ENCODE measurements around the gene ZNF804A.

DNA sequence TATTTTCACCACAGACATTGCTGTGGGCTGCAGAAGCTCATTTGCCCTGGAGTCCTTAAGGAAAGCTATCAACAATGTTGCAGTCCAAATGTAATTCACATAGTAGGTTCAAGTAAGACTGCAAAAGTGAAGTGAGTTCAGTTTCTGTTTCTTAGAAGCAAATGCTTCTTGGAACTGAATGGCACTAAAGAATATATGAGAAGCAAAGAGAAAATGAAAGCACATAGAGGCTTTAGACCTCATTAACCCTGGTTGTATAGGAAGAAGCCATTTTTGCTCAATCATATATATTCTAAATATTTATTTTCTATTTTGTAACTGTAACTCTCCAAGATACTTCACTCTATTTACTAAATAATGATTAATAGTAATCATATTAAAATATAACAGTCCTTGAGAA is 292.0 kb downstream of the ZNF804A start:
- no peak for TF ChIP-seq POLR2A (IDR thresholded peaks at IDR 0.05)
- TF ChIP-seq, protein P1, sequence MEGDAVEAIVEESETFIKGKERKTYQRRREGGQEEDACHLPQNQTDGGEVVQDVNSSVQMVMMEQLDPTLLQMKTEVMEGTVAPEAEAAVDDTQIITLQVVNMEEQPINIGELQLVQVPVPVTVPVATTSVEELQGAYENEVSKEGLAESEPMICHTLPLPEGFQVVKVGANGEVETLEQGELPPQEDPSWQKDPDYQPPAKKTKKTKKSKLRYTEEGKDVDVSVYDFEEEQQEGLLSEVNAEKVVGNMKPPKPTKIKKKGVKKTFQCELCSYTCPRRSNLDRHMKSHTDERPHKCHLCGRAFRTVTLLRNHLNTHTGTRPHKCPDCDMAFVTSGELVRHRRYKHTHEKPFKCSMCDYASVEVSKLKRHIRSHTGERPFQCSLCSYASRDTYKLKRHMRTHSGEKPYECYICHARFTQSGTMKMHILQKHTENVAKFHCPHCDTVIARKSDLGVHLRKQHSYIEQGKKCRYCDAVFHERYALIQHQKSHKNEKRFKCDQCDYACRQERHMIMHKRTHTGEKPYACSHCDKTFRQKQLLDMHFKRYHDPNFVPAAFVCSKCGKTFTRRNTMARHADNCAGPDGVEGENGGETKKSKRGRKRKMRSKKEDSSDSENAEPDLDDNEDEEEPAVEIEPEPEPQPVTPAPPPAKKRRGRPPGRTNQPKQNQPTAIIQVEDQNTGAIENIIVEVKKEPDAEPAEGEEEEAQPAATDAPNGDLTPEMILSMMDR (IDR thresholded peaks at IDR 0.05), result no peak
